Activated T-cell treated with anti-CD3 and anti-CD28 coated beads, Interleukin-2, amount 50 U/mL, for 48 hours (primary cell): ENCODE measurements around the gene ZNF467.

Experiments used
- DNase-seq, 2 experiments: peaks; one replicate each; pipeline ENCODE4 v3.0.0-alpha.2; 2020

ZNF467 gene

DNA sequence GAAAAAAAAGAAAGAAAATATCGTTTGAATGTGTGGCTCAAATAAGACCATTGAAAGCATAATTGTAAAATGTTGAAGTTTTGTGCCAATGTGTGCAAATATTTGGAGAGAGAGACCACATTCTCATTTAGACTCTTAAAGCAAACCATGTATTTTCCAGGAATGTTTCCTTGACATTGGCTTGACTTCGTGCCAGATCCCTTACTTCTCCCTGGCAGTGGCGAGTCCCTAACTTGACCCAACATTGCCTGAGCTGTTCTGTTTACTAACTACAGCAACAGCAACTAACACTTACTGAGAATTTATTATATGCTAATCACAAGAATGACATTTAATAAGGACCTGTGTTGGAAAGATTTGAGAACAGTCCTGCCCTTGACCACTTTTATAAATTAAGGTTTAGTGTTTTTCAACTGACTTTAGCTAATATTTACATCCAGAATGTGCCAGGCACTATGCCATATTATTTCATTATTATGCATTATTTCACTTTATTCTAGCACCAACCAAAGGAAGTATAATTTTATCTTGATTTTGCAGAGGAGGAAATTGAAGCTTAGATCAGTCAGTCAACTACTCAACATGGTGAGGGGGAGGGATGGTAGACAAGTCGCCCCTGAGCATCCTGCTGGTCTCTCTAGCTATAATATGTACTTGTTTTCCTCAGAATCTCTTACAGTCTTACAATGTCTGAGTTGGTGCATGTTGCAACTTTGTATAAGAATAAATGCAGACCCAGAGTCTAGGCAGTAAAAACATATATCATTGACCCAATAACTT lies 29.7 kb downstream of the ZNF467 start:
- DNase-seq: no peak

DNA sequence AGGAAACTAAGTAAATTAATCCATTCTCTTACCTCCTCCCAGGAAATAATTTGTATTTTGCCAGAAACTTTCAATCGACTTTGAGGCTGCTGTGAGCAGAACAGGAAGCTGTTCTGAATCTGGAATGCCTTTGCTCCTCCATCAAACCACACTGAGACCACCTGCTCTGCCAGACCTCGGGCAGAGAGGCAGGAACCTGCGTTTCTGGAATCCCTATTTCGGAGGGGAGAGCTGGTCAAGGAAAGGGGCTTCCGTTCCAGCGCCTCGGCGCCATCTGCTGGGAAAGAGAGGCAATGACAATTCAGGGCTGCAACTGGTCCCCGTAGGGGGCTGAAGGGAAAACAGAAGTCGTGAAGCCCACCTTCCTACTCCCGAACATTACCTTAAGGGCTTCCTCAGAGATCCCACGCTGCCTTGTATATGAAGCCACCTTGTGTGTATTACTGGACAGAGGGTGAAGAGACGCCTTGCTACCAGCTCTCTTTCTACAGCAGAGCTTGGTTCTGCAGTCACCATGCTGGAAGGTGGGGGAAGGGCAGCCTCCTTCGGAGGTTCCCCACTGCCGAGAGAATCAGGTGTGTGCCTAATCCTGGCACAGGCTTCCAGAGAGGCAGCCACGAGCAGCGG lies 31.2 kb downstream of the ZNF467 start:
- peak; percentile 78 to 83 for DNase-seq

DNA sequence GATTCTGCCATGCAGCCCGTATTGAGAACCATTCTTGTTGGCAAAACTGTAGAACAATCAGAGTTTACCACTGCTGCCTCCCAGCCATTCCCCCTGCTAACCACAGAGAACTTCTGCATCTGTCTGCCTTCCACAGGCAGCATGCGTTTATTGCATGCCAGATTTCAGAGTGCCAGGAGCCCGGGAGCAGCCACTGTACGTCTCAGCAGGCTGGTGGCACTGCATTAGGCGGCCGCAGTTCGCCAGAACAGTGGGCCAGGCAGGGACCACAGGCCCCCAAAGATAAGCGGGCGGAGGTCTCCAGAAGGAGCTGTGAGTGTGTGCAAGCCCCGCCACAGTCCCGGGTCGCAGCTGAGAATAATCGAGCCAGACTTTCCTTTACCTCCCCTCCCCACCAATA lies 31.8 kb downstream of the ZNF467 start:
- DNase-seq: no peak

DNA sequence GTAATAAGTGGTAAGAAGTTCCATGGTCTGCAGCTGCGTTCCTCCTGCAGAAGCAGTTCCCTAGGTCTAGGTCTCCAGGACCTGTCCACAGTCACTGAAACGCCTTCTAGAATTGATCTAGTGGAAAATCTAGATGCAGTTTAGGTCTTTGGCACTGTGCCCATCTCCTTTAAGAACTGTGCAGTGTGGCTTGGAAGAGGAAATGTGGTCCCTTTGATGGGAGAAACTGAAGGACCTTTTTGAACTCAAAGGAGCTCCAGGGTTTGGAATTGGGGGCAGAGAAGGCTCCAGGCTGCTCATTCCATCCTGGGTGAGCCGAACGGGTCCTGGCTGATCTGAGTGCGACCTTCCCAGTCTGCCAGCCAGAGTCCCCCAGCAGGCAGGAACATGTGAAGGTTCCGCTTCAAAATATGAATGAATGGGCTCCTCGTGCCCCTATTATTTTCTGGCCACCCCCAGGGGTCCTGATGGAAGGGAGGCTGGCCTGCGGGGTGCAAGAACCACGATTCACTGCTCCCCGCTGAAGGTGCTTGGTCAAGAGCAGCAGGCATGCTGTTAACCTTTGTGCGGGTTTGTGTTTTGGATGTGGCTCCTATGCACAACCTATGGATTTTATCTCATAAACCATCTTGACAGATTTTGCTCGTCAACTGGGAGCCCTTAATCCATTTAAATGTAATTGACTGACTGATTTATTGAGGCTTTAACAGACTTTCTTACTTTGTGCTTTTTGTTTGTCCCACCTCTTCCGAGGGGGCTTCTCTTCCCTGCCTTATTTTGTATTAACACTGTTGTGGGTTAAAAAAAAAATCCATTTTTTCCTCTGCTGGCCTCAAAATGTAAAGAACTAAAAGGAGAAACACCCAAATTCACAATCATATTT lies 36.7 kb downstream of the ZNF467 start:
- no peak for DNase-seq

DNA sequence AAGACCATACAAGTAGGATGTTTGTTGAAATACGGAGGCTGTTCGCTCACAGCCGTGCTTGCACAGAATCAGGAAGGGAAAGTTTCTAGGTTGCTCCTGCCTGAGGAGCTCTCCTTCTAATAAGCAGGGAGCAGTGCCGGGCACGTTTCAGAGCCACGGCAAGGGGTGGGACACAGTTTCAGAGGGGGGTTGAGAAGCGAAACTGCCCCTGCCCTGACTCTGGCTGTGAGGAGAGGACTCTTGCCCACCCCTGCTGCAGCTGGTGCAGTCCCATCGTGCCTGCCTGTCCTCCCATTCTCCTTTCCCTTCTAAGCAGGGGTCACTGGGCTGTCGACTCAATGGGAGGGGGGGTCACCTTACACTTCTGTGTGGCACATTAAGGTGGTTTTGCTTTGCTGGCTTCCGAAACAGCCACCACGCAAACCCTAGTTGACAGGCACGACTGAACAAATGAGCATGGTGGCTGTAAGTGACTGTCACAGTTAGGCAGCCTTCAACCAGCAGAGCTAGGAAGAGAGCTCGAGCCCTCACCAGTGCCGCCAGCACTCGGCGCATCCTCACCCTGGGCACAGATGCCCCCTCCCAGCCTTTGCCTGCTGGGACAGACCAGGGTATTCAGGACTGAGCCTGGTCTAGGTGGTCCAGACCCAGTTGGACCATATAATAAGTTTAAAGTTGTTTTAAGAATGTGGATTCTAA lies 37.5 kb downstream of the ZNF467 start:
- DNase-seq: no peak

DNA sequence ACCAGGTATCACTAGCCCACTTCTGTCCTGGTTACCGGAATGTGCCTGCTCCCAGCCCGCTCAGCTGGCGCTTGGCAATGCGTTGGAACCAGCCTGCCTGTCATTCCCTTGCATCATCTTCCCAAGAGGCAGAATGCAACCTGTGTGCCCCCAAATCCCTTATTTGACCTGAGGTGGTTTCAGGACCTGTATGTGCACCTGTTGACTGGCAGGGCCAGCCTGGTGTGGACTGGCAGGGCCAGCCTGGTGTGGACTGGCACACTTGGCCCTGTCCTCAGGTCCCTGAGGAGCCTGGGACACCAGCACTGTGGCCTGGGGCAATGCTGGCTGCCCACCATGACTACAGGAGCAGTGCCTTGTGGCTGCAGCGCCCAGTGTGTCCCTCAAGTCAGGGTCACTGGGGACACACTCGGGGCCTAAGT lies 38.2 kb downstream of the ZNF467 start:
- DNase-seq: no peak

DNA sequence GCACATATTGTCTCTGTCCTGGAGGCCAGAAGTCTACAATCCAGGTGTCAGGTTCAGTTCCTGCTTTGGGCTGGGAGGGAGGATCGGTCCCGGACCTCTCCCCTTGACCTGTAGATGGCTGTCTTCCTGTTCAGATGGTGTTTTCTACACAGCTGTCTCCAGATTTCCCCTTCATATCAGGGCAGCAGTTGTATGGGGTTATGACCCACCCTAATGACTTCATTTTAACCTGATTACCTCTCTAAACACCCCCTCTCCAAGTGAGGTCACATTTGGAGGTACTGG lies 38.7 kb downstream of the ZNF467 start:
- DNase-seq: no peak

DNA sequence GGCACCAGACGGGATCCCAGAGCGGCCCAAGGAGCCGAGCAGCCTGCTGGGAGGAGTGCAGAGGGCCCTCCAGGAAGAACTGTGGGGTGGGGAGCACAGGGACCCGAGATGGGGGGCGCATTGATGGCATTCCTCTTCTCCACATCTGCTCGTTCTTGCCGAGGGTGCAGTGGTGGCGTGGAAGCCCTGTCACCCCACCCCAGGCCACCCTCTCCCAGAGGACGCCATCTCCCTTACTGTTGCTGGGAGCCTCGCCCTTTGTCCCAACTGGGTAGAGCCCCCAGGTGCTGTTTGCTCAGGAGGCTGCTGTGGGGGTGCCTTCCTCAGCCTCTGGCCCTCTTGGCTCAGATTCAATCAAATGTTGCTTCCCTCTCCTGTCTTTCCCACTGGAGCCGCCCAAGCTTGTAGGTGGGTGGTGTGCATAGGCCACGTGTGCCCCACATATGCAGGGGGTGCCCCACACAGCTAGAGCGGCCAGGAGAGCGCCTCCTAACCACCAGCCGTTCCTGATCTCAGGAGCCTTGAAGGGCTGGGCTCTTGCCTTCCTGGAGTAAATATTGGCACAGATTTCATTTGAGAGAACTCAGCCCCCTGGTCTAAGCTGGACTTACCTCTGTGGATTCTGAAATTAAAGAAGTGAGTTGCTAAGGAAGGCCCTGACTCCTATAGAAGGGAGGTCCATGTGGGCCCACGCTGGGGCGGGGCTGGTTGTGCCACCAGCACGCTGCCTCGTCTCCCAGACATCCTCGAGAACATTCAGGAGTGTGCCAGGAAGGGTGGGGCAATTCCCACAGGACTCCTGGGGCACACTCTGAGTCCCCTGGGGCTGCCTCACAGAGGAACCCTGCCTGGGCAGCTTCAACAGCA lies 39.2 kb downstream of the ZNF467 start:
- DNase-seq: no peak

DNA sequence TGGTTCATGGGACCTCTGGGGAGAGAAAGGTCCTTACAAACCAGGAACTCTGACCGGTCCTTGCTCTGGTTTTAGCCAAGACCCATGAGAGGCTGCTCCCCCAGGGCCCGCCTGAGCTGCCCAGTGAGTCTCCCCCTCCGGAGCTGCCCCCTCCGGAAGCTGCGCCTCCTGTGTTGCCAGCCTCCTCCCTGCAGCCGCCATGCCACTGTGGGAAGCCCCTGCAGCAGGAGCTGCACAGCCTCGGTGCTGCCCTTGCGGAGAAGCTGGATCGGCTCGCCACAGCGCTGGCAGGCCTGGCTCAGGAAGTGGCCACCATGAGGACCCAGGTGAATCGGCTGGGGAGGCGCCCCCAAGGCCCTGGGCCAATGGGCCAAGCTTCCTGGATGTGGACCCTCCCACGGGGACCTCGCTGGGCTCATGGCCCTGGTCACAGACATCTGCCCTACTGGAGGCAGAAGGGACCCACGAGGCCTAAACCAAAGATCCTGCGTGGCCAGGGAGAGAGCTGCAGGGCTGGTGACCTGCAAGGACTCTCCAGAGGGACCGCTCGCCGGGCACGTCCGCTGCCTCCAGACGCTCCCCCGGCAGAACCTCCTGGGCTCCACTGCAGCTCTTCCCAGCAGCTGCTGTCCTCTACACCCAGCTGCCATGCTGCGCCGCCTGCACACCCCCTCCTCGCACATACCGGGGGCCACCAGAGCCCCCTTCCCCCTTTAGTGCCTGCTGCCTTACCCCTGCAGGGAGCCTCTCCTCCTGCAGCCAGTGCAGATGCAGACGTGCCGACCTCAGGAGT lies 40.1 kb downstream of the ZNF467 start:
- no peak for DNase-seq

DNA sequence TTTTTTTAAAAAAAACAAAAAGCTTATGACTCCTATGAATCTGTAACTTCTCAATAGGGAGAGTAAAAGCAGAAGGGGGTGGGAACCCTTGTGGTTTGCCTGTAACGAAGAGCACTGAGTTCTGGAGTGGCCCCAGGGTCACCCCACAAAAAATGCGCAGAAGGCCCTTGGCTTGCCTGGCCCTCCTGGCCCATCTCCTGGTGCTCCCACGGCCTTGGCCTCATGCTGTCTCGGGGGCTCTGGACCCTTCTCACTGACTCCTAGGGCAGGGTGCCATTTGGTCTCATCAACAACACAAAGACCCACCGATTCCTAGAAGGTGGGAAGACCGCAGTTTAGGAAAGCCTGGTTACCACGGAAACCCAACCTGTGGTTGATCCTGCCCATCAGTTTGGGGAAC lies 40.8 kb downstream of the ZNF467 start:
- no peak for DNase-seq

DNA sequence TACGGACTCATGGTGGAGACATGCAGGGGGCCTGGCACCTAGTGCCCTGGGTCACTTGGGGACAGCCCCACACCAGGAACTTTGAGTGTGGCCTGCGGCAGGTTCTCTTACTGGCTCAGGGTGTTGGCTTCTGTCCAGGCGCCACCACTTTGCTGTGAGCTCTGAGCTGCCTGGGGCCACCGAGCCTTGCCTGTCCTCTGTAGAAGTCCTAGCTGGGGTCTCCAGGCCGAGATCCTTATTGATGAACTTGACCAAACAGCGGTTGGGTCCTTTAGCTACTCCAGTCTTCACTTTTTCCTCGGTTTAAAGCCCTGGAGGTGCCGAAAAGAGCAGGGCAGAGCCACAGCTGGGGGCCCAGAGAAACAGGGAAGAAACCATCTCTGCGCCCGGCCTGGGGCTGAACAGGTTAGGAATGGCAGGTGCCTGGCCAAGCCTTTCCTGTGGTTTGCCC lies 41.3 kb downstream of the ZNF467 start:
- no peak for DNase-seq

DNA sequence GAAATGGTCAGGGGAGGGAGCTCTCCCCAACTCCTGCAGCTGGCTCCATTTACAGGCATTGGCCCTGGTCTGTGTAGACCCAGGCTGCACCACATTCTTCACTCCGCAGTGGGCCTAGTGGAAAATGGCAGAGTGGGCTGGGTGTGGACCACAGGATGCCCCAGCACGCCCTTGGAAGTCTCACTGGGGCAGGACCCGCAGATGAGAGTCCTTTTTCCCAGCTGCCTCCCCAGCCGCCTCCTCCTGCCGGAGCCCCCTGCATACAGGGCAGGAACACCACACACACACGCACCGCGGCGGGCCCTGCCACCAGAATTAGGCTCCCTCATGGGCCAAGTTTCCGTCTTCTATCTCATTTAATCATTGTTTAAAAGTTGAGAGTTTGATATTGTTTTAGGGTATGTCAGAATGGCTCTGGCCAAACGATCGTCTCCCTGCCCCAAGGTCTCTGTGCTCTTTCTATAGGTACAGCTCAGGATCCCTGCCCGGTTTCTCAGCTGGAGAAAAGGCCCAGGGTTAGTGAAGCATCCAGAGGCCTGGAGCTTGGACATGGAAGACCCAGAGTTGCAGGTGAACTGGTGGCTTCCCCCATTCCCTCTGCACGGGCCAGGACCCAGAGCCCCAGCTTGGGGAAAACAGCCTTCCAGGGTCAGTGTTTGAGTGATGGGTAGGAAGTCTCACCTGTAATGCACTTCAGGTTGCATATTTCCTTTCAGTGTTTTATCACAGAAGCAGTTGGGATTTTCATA lies 42.0 kb downstream of the ZNF467 start:
- no peak for DNase-seq

DNA sequence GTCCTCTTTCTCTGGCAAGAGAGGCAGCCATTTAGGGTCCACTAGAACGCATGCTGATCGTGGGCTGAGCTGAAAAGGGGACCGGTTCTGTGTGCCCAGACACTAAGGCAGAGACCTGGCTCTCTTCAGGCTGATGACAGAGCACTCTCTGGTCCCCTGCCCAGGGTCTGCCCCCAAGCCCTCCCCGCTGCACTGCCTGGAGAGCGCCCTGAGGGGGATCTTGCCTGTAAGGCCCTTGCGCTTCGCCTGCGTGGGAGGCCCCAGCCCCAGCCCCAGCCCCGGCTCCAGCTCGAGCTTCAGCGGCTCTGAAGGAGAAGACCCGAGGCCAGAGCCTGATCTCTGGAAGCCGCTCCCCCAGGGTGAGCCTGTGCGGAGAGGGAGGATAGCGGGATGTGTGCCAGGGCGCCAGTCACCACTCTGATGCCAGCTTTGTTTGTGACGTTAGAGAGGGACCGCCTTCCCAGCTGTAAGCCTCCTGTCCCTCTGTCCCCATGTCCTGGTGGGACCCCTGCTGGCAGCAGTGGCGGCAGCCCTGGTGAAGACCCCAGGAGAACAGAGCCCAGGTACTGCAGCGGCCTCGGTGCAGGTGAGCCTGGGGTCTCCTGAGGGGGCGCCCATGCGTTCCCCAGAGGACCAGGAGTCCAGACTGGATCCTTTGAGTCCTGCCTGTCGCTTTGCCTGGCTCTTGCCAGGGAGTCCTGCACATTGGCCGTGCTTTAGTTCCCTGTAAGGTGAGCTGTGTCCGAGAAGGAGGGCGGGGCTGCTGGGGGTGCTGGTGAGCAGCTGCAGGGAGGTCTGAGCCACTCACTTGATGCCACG lies 43.2 kb downstream of the ZNF467 start:
- no peak for DNase-seq

DNA sequence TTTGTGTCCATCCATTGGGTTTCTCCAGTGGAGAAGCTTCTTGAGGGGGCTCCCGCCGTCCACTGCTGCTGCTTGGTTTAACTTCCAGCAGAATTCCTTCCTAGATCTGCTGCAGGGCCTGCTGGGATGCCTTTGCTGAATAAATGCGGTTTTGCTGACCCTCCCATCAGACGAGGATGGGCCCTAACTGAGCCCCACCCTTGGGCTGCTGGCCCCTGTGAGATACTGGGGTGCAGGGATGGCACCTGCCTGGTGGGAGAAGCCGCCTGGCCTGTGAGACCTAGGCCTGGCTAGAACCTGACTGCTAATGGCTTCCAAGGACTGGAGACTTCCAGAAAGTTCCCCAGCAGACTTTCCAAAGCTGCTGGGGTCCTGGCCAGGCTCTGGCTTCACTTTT lies 43.8 kb downstream of the ZNF467 start:
- no peak for DNase-seq

DNA sequence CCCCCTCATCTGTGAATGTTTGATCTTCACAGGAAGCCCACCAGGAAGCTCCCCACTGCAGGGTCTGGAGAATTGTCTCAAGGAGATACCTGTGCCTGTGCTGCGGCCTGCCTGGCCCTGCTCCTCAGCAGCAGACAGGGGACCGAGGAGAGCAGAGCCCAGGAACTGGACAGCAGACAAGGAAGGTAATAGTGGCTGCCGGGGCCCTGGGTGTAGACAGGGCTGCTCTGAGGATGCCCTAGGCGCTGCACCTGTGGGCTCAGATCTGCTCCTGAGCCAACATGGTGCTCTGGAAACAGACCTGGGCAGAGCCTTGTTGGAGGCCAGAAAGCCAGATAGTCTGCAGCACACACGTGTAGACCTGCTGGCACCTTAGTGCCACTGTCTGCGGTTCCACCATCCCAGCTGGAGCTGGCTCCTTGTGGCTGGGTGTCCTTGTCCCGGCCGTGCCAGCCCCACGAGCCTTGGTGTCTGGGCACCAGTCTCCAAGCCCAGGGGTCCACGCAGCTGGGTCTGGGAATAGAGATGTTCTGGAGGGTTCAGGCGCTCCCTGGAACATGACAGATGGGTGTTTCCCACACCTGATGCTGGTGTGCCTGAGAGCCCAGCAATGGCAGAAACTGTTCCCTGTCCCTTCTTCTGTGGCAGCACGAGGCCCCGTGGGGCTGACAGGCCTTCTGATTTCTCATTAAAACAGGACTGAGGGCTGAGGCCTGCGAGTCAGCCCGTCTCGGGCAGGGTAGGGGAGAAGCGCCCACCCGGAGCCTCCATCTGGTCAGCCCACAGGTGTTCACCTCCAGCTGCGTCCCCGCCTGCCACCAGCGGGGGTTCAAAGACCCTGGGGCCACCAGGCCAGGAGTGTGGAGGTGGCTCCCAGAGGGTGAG lies 44.7 kb downstream of the ZNF467 start:
- no peak for DNase-seq

DNA sequence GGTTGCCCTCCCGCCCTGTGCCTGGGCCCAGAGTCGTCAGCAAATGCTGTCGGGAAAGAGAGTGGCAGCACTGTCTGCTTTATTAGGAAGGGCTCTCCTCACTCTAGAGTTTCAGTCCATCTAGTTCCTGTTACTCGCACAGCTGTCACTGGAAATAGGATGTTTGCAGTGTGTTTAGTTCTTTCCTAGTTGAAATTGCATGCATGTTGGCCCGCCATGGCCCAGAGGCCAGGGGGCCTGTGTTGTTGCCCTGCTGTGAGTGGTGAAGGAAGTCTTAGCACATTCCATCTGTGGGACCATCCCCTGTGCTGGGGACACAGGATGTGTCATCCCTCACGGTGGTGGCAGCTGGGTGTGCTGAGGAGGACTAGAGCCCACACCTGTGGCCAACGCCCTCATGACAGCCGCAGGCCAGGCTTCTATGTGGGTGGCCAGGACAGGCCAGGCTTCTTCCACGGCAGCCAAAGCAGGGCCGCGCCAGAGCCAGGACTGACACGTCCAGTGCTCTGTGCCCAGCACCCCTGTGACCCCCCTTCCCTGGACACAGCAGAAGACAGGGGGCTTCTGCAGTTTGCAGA lies 45.4 kb downstream of the ZNF467 start:
- no peak for DNase-seq

DNA sequence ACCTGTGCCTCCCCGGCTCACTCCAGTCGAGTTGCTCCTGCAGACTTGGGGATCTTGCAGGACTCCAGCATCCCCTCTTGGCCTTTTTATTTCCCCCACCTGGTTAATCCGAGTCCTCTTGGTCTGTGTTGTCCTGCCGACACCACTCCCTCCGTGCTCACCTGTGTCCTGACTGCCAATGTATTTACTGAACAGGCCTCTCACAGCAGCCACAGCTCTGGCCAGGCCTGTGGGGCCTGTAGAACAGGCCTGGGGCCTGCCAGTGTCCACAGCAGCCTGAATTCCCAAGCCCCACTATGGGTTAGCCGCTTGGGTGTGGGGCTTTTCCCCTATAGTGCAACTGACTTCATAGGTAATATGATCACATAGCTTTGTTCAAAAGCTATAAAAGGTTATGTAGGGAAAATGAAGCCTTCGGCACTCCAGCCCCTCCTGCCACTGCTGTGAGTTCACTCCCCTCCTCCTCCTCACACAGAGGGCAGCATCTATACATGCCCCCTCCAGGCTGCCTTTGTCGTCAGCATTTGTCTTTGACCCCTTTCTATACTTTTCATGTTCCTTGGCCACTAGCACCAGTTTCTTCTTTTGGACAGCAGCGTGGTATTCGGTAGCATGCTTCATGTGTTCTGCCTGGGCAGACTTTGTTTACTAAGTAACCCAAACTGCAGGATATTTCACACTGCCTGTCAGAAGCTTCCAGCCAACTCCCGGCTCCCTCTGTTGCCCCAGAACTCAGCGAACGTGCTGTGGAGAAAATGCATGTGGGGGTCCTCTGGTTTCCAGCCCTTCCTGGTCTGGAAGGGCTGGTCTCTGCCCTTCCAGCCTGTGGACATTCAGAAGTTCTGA lies 46.1 kb downstream of the ZNF467 start:
- no peak for DNase-seq
